GM18498 (cell line): ENCODE measurements around the gene ITIH4.

Experiments
- ATAC-seq: cut with Tn5 transposase; IDR thresholded peaks from one replicate; pipeline ENCODE4 v1.9.1; 2021; ENCODE audit warnings: mild to moderate bottlenecking, moderate library complexity; ENCODE audit not compliant: unreplicated experiment

ITIH4 gene

GRCh38 chr3:52849656-52850055 lies 19.2 kb upstream of the ITIH4 start:
- no peak for ATAC-seq

- ATAC-seq, result no peak
These were observed 18.1 kb upstream of the ITIH4 start for GRCh38 chr3:52848617-52849016.

- ATAC-seq, result no peak
These were observed 17.3 kb upstream of the ITIH4 start for GRCh38 chr3:52847726-52848125.

- ATAC-seq, result no peak
These were observed 16.8 kb upstream of the ITIH4 start for GRCh38 chr3:52847241-52847640.

- no peak for ATAC-seq
These were observed 16.0 kb upstream of the ITIH4 start for GRCh38 chr3:52846432-52846965.

GRCh38 chr3:52845691-52846431 lies 15.4 kb upstream of the ITIH4 start:
- no peak for ATAC-seq

GRCh38 chr3:52845157-52845556 lies 14.7 kb upstream of the ITIH4 start:
- ATAC-seq, result no peak

GRCh38 chr3:52844290-52844975 lies 14.0 kb upstream of the ITIH4 start:
- ATAC-seq, result no peak

GRCh38 chr3:52843881-52844280 lies 13.4 kb upstream of the ITIH4 start:
- ATAC-seq, result no peak

- no peak for ATAC-seq
These were observed 12.8 kb upstream of the ITIH4 start for GRCh38 chr3:52843108-52843865.

GRCh38 chr3:52842424-52842823 lies 12.0 kb upstream of the ITIH4 start:
- no peak for ATAC-seq

GRCh38 chr3:52841981-52842340 lies 11.5 kb upstream of the ITIH4 start:
- no peak for ATAC-seq

GRCh38 chr3:52841211-52841980 lies 10.9 kb upstream of the ITIH4 start:
- ATAC-seq, result no peak

- ATAC-seq, result no peak
These were observed 9.5 kb upstream of the ITIH4 start for GRCh38 chr3:52839892-52840545.

GRCh38 chr3:52839268-52839575 lies 8.8 kb upstream of the ITIH4 start:
- no peak for ATAC-seq

GRCh38 chr3:52838561-52839267 lies 8.2 kb upstream of the ITIH4 start:
- no peak for ATAC-seq

- no peak for ATAC-seq
These were observed 6.5 kb upstream of the ITIH4 start for GRCh38 chr3:52836986-52837385.

GRCh38 chr3:52836471-52836845 lies 6.0 kb upstream of the ITIH4 start:
- no peak for ATAC-seq

GRCh38 chr3:52835766-52836470 lies 5.4 kb upstream of the ITIH4 start:
- no peak for ATAC-seq
